ENCODE data around the gene CCDC181.

Gene CCDC181

GRCh38 chr1:169368406-169368769 lies 58.9 kb downstream of the CCDC181 start:
- H3K9me3 Mint-ChIP-seq: peaks cover 0 to 4% of the 10 kb centered on the region in 2 donors

GRCh38 chr1:169367686-169368405 lies 59.4 kb downstream of the CCDC181 start, which contains the start of the genes BLZF1 and NME7:
TSS of gene BLZF1 (plus strand) at chr1:169368195. CDS start at chr1:169369523, 1,328 bp downstream.
TSS of gene NME7 (minus strand) at chr1:169367797. CDS start at chr1:169367710, 87 bp downstream.
- peaks cover 10 to 16% of the 10 kb centered on the region in 2 donors for H3K4me1 Mint-ChIP-seq
- no peak within 1 kb of the TSS for H3K4me3 Mint-ChIP-seq
- no peaks in the 10 kb centered on the region for H3K27me3 Mint-ChIP-seq
- ATAC-seq (replicated peaks) (peak; percentile 95 to 97), DNase-seq (peak; percentile 97)
- H3K27ac Mint-ChIP-seq: no peak within 1 kb of the TSS
- H3K36me3 Mint-ChIP-seq: peaks cover 4 to 10% of the 10 kb centered on the region in 2 donors
- peaks cover 0 to 4% of the 10 kb centered on the region in 2 donors for H3K9me3 Mint-ChIP-seq

More at GRCh38 chr1:169368406-169368769, 58.9 kb downstream of the CCDC181 start:
- Mint-ChIP-seq H3K36me3 (peaks cover 4 to 14% of the 10 kb centered on the region in 2 donors), H3K27me3 (no peaks in the 10 kb centered on the region), H3K4me1 (peaks cover 9 to 13% of the 10 kb centered on the region in 2 donors), H3K27ac (no peak overlapping the region), H3K4me3 (no peak overlapping the region)
- ATAC-seq (replicated peaks) (peak in 1 of 2 donors; percentile 21), DNase-seq (peak; percentile 4)

- DNase-seq (no peak), ATAC-seq (replicated peaks) (no peak)
- Mint-ChIP-seq H3K27ac (no peak overlapping the region), H3K36me3 (peaks cover 4 to 10% of the 10 kb centered on the region in 2 donors), H3K9me3 (peaks cover 0 to 4% of the 10 kb centered on the region in 2 donors), H3K27me3 (no peaks in the 10 kb centered on the region), H3K4me1 (peaks cover 10 to 16% of the 10 kb centered on the region in 2 donors), H3K4me3 (no peak overlapping the region)
Measured at GRCh38 chr1:169367096-169367685, 60.1 kb downstream of the CCDC181 start.

- peaks cover 9 to 11% of the 10 kb centered on the region in 2 donors for H3K4me1 Mint-ChIP-seq
- peaks cover 0 to 4% of the 10 kb centered on the region in 2 donors for H3K9me3 Mint-ChIP-seq
- no peak for DNase-seq
- H3K36me3 Mint-ChIP-seq: peaks cover 0 to 2% of the 10 kb centered on the region in 2 donors
- no peak for ATAC-seq (replicated peaks)
- H3K4me3 Mint-ChIP-seq: no peak overlapping the region
- H3K27ac Mint-ChIP-seq: no peak overlapping the region
- H3K27me3 Mint-ChIP-seq: no peaks in the 10 kb centered on the region
Measured at GRCh38 chr1:169364948-169365347, 62.3 kb downstream of the CCDC181 start.

- DNase-seq (no peak), ATAC-seq (replicated peaks) (peak; percentile 52 to 53)
- no peak overlapping the region for H3K27ac Mint-ChIP-seq
- H3K4me1 Mint-ChIP-seq: peaks cover 9 to 11% of the 10 kb centered on the region in 2 donors
- H3K4me3 Mint-ChIP-seq: no peak overlapping the region
- H3K9me3 Mint-ChIP-seq: peaks cover 0 to 4% of the 10 kb centered on the region in 2 donors
- H3K27me3 Mint-ChIP-seq: no peaks in the 10 kb centered on the region
- no peaks in the 10 kb centered on the region for H3K36me3 Mint-ChIP-seq
Measured at GRCh38 chr1:169363046-169363730, 64.1 kb downstream of the CCDC181 start.

GRCh38 chr1:169361281-169361680 lies 66.0 kb downstream of the CCDC181 start:
- H3K27me3 Mint-ChIP-seq: no peaks in the 10 kb centered on the region
- H3K9me3 Mint-ChIP-seq: peaks cover 0 to 4% of the 10 kb centered on the region in 2 donors
- H3K4me3 Mint-ChIP-seq: no peak overlapping the region
- peaks cover 9 to 11% of the 10 kb centered on the region in 2 donors for H3K4me1 Mint-ChIP-seq
- no peak for DNase-seq
- no peak overlapping the region for H3K27ac Mint-ChIP-seq
- no peak for ATAC-seq (replicated peaks)
- H3K36me3 Mint-ChIP-seq: no peaks in the 10 kb centered on the region

- DNase-seq (no peak), ATAC-seq (replicated peaks) (no peak)
- peaks cover 10 to 11% of the 10 kb centered on the region in 2 donors for H3K4me1 Mint-ChIP-seq
- peaks cover 0 to 4% of the 10 kb centered on the region in 2 donors for H3K9me3 Mint-ChIP-seq
- H3K27me3 Mint-ChIP-seq: no peaks in the 10 kb centered on the region
- no peaks in the 10 kb centered on the region for H3K36me3 Mint-ChIP-seq
- no peak overlapping the region for H3K27ac Mint-ChIP-seq
- no peak overlapping the region for H3K4me3 Mint-ChIP-seq
Measured at GRCh38 chr1:169360415-169360814, 66.9 kb downstream of the CCDC181 start.

GRCh38 chr1:169348383-169349036 lies 78.8 kb downstream of the CCDC181 start:
- H3K4me3 Mint-ChIP-seq: no peak overlapping the region
- ATAC-seq (replicated peaks) (no peak), DNase-seq (no peak)
- peaks cover 0 to 2% of the 10 kb centered on the region in 2 donors for H3K36me3 Mint-ChIP-seq
- no peaks in the 10 kb centered on the region for H3K27me3 Mint-ChIP-seq
- no peaks in the 10 kb centered on the region for H3K9me3 Mint-ChIP-seq
- H3K27ac Mint-ChIP-seq: no peak overlapping the region
- H3K4me1 Mint-ChIP-seq: peaks cover 0 to 2% of the 10 kb centered on the region in 2 donors

GRCh38 chr1:169347688-169348382 lies 79.4 kb downstream of the CCDC181 start:
- H3K27ac Mint-ChIP-seq: no peak overlapping the region
- H3K36me3 Mint-ChIP-seq: peaks cover 0 to 2% of the 10 kb centered on the region in 2 donors
- peaks cover 0 to 2% of the 10 kb centered on the region in 2 donors for H3K4me1 Mint-ChIP-seq
- DNase-seq (no peak), ATAC-seq (replicated peaks) (no peak)
- no peaks in the 10 kb centered on the region for H3K9me3 Mint-ChIP-seq
- H3K4me3 Mint-ChIP-seq: no peak overlapping the region
- H3K27me3 Mint-ChIP-seq: no peaks in the 10 kb centered on the region

- Mint-ChIP-seq H3K4me3 (no peak overlapping the region), H3K4me1 (peaks cover 0 to 2% of the 10 kb centered on the region in 2 donors), H3K27ac (no peak overlapping the region), H3K9me3 (no peaks in the 10 kb centered on the region), H3K36me3 (peaks cover under 1 to 2% of the 10 kb centered on the region in 2 donors), H3K27me3 (no peaks in the 10 kb centered on the region)
- ATAC-seq (replicated peaks) (no peak), DNase-seq (no peak)
Measured at GRCh38 chr1:169346036-169346589, 81.2 kb downstream of the CCDC181 start.

- H3K4me3 Mint-ChIP-seq: no peak overlapping the region
- no peak for ATAC-seq (replicated peaks)
- H3K9me3 Mint-ChIP-seq: peaks cover 3 to 4% of the 10 kb centered on the region in 2 donors
- peaks cover 6% of the 10 kb centered on the region in 2 donors for H3K36me3 Mint-ChIP-seq
- H3K27me3 Mint-ChIP-seq: no peaks in the 10 kb centered on the region
- H3K4me1 Mint-ChIP-seq: peaks cover 3 to 8% of the 10 kb centered on the region in 2 donors
- DNase-seq: no peak
- H3K27ac Mint-ChIP-seq: no peak overlapping the region
Measured at GRCh38 chr1:169345511-169345910, 81.8 kb downstream of the CCDC181 start.
